H1 (cell line): ENCODE results near the gene SRM. TPM values are rescaled to one million over a fixed set of nuclear protein-coding genes. Genes with fewer than 3 reads are reported as not detected.

Experiments
- CTCF ChIA-PET: fragments of 300-600 bp; sonication (Branson Sonifier 250); formaldehyde crosslinking; loops from one replicate; lab custom pipeline; 2021; ENCODE audit not compliant: partially characterized antibody; lab: Charles Lee
- POLR2A ChIA-PET: fragments of 300-600 bp; sonication (Branson Sonifier 250); formaldehyde crosslinking; loops from one replicate; lab custom pipeline; 2021; ENCODE audit warnings: inconsistent platforms; ENCODE audit not compliant: partially characterized antibody; lab: Charles Lee
- DNase-seq, 2 experiments: peaks; one replicate each; pipeline versions ENCODE4 v3.0.0 to v3.0.0-alpha.2; 2010 to 2022; ENCODE audit warnings: low spot score in 2 of 2, low read depth in 1 of 2, mixed read lengths in 1 of 2
- FAIRE-seq: peaks from 2 replicates; lab custom pipeline; 2011; peaks lifted over from hg19 to GRCh38; lab: Jason Lieb, UNC
- H2AFZ ChIP-seq: 2 replicates; pipeline ENCODE4 v1.8.1; 2012; ENCODE audit warnings: low read length, inconsistent platforms
- H2AK5ac ChIP-seq: 2 replicates; pipeline ENCODE4 v1.6.1; 2013; ENCODE audit warnings: low read depth, low read length
- H2BK120ac ChIP-seq: replicated peaks from 2 replicates; pipeline ENCODE3; 2013; ENCODE audit warnings: low read depth, low read length, inconsistent platforms
- H2BK12ac ChIP-seq: 2 replicates; pipeline ENCODE4 v1.6.1; 2013; ENCODE audit warnings: low read depth, low read length
- H2BK15ac ChIP-seq: 2 replicates; pipeline ENCODE4 v1.6.1; 2013; ENCODE audit warnings: low read length
- H2BK20ac ChIP-seq: 2 replicates; pipeline ENCODE4 v1.6.1; 2013; ENCODE audit warnings: low read length
- H2BK5ac ChIP-seq: 2 replicates; pipeline ENCODE4 v1.6.1; 2013; ENCODE audit warnings: low read depth, low read length
- H3K14ac ChIP-seq: 2 replicates; pipeline ENCODE4 v1.6.1; 2013; ENCODE audit warnings: inconsistent platforms; ENCODE audit not compliant: insufficient read length
- H3K18ac ChIP-seq: 2 replicates; pipeline ENCODE4 v1.6.1; 2013; ENCODE audit warnings: low read length; ENCODE audit errors: extremely low read depth
- H3K23ac ChIP-seq: 2 replicates; pipeline ENCODE4 v1.6.1; 2013; ENCODE audit warnings: inconsistent platforms; ENCODE audit not compliant: insufficient read length
- H3K23me2 ChIP-seq: 2 replicates; pipeline ENCODE4 v1.6.1; 2013; ENCODE audit warnings: low read depth, low read length
- H3K27ac ChIP-seq: 2 replicates; pipeline ENCODE4 v1.6.1; 2011; ENCODE audit warnings: low read depth, low read length, inconsistent platforms
- H3K27me3 ChIP-seq, 4 experiments: replicated peaks in 1 of 4; 1 replicate in 1 of 4; 2 replicates in 3 of 4; pipeline versions ENCODE4 v1.6.1 to v1.8.1; 2011 to 2013; ENCODE audit warnings: low read length in 3 of 4, mild to moderate bottlenecking in 3 of 4, inconsistent platforms in 2 of 4, mixed read lengths in 2 of 4, moderate library complexity in 1 of 4; ENCODE audit not compliant: control insufficient read depth in 3 of 4, insufficient read depth in 3 of 4; ENCODE audit errors: extremely low read depth in 1 of 4
- H3K36me3 ChIP-seq, 4 experiments: 2 replicates each; pipeline versions ENCODE4 v1.6.1 to v1.8.1; 2011 to 2013; ENCODE audit warnings: mild to moderate bottlenecking in 4 of 4, low read length in 3 of 4, moderate library complexity in 2 of 4, control low read depth in 1 of 4, inconsistent platforms in 1 of 4; ENCODE audit not compliant: insufficient read depth in 4 of 4, control insufficient read depth in 2 of 4
- H3K4ac ChIP-seq: replicated peaks from 2 replicates; pipeline ENCODE3; 2013; ENCODE audit warnings: low read length, low read depth, mixed read lengths, inconsistent platforms; ENCODE audit not compliant: insufficient read length
- H3K4me1 ChIP-seq, 4 experiments: replicated peaks in 1 of 4; 1 replicate in 1 of 4; 2 replicates in 3 of 4; pipeline versions ENCODE4 v1.6.1 to v1.8.1; 2011 to 2013; ENCODE audit warnings: low read length in 3 of 4, inconsistent platforms in 2 of 4, mixed read lengths in 1 of 4; ENCODE audit not compliant: insufficient read depth in 4 of 4, control insufficient read depth in 3 of 4
- H3K4me2 ChIP-seq, 2 experiments: 2 replicates each; pipeline versions ENCODE4 v1.6.1 to v1.8.1; 2011 to 2013; ENCODE audit warnings: low read depth in 2 of 2, low read length in 2 of 2, control low read depth in 1 of 2, inconsistent platforms in 1 of 2, mild to moderate bottlenecking in 1 of 2; ENCODE audit not compliant: insufficient read depth in 1 of 2
- H3K4me3 ChIP-seq, 4 experiments: fragments of 200-600, 300-600 bp in 1 of 4; sonication (generic), shearing (Covaris generic), sonication (Bioruptor Twin) in 1 of 4; 2 replicates each; pipeline versions ENCODE4 v1.5.1 to v1.8.1; 2011 to 2016; ENCODE audit warnings: low read length in 4 of 4, low read depth in 3 of 4, control low read depth in 2 of 4, inconsistent platforms in 2 of 4, mild to moderate bottlenecking in 2 of 4, mixed read lengths in 1 of 4, moderate library complexity in 1 of 4; ENCODE audit not compliant: insufficient read depth in 2 of 4; ENCODE audit errors: extremely low read depth in 1 of 4
- H3K56ac ChIP-seq: replicated peaks from 2 replicates; pipeline ENCODE3; 2013; ENCODE audit warnings: low read depth, mild to moderate bottlenecking, mixed read lengths, low read length, inconsistent platforms; ENCODE audit not compliant: insufficient read length
- H3K79me1 ChIP-seq: 2 replicates; pipeline ENCODE4 v1.6.1; 2013; ENCODE audit warnings: low read depth, low read length, control low read depth
- H3K79me2 ChIP-seq, 2 experiments: 2 replicates each; pipeline versions ENCODE4 v1.6.1 to v1.8.1; 2012 to 2013; ENCODE audit warnings: low read length in 2 of 2, mild to moderate bottlenecking in 2 of 2, inconsistent platforms in 1 of 2; ENCODE audit not compliant: insufficient read depth in 2 of 2, control insufficient read depth in 1 of 2
- H3K9ac ChIP-seq, 4 experiments: replicated peaks in 1 of 4; 1 replicate in 1 of 4; 2 replicates in 3 of 4; pipeline versions ENCODE4 v1.6.1 to v1.8.1; 2011 to 2013; ENCODE audit warnings: low read depth in 3 of 4, low read length in 3 of 4, control low read depth in 2 of 4, mild to moderate bottlenecking in 2 of 4, moderate library complexity in 2 of 4, inconsistent platforms in 1 of 4; ENCODE audit errors: extremely low read depth in 1 of 4
- H3K9me3 ChIP-seq, 2 experiments: 2 replicates each; pipeline versions ENCODE4 v1.6.1 to v1.8.1; 2012 to 2013; ENCODE audit warnings: mild to moderate bottlenecking in 2 of 2, moderate library complexity in 2 of 2, control low read depth in 1 of 2, inconsistent platforms in 1 of 2, low read depth in 1 of 2, low read length in 1 of 2, mixed read lengths in 1 of 2; ENCODE audit not compliant: insufficient read depth in 2 of 2
- H4K20me1 ChIP-seq, 2 experiments: replicated peaks in 1 of 2; 2 replicates each; pipeline versions ENCODE3 to v1.8.1; 2011 to 2013; ENCODE audit warnings: inconsistent platforms in 2 of 2, low read length in 2 of 2, mild to moderate bottlenecking in 1 of 2; ENCODE audit not compliant: insufficient read depth in 2 of 2, control insufficient read depth in 1 of 2
- H4K5ac ChIP-seq: 2 replicates; pipeline ENCODE4 v1.6.1; 2013; ENCODE audit warnings: low read length, low read depth, mixed read lengths, inconsistent platforms; ENCODE audit not compliant: insufficient read length
- H4K8ac ChIP-seq: 2 replicates; pipeline ENCODE4 v1.8.0; 2013; ENCODE audit warnings: mild to moderate bottlenecking, moderate library complexity, low read length, inconsistent platforms; ENCODE audit not compliant: insufficient read depth; ENCODE audit errors: extremely low read depth
- H4K91ac ChIP-seq: replicated peaks from 2 replicates; pipeline ENCODE3; 2013; ENCODE audit warnings: low read length, mixed read lengths, inconsistent platforms; ENCODE audit not compliant: insufficient read length
- ASH2L ChIP-seq: fragments of 200-600, 300-600 bp; sonication (generic); IDR thresholded peaks from one replicate; pipeline ENCODE4 v1.7.1; 2017; ENCODE audit warnings: low read length
- EZH2 ChIP-seq: fragments of 200-600 bp; sonication (generic); IDR thresholded peaks from 2 replicates; pipeline ENCODE4 v1.7.1; 2012; ENCODE audit warnings: low read depth, mild to moderate bottlenecking, moderate library complexity, low read length, inconsistent platforms; ENCODE audit not compliant: severe bottlenecking
- SIN3A ChIP-seq, 2 experiments: IDR thresholded peaks in 1 of 2; conservative IDR thresholded peaks in 1 of 2; 2 replicates each; pipeline ENCODE4 v1.6.1; 2011 to 2012; ENCODE audit warnings: low read length in 2 of 2, improper control_type of control experiment in 1 of 2, low read depth in 1 of 2, mild to moderate bottlenecking in 1 of 2
- TAF1 ChIP-seq: IDR thresholded peaks from 2 replicates; pipeline ENCODE4 v1.6.1; 2011; ENCODE audit warnings: mild to moderate bottlenecking, low read depth, low read length
- WGBS, 2 experiments: shearing (Covaris generic) in 1 of 2; methylation state at CpG; one replicate each; pipeline versions ENCODE4 v1.1.6 to v1.1.7; 2013 to 2015; ENCODE audit warnings: low lambda C conversion rate in 2 of 2, mixed read lengths in 2 of 2, inconsistent platforms in 1 of 2, low coverage in 1 of 2, missing lambda C conversion rate in 1 of 2; ENCODE audit not compliant: insufficient replicate concordance in 2 of 2, insufficient coverage in 1 of 2, insufficient read length in 1 of 2; ENCODE audit errors: extremely low coverage in 1 of 2, missing lambda C conversion rate in 1 of 2; 5-methylcytosine and 5-hydroxymethylcytosine counted together
- polyA plus RNA-seq, 7 experiments: library from polyadenylated mRNA; depleted of rRNA in 3 of 7; stranded (reverse) in 5 of 7; unstranded in 2 of 7; fragments of >200 nt in 5 of 7; fragments of 200-250 nt in 2 of 7; gene quantifications; 1 replicate in 5 of 7; 2 replicates in 1 of 7; 4 replicates in 1 of 7; pipeline versions ENCODE4 v1.2.1 to v1.2.3, GENCODE V29; 2011 to 2013; ENCODE audit warnings: missing spikeins in 2 of 7, mixed read lengths in 2 of 7
- total RNA-seq: library from RNA; stranded (reverse); fragmentation: NEBNext Ultra II Directional; extraction: Animal tissue kit (Norgen Biotek cat#: 25700); gene quantifications from 2 replicates; pipeline ENCODE4 v1.2.1, GENCODE V29; 2021

The SRM gene
- total and polyA plus RNA-seq, 2 of the 8 experiments (the other 6 are each of a cell fraction or from before 2014, with no cell fraction given) = 110 to 208 TPM

DNA sequence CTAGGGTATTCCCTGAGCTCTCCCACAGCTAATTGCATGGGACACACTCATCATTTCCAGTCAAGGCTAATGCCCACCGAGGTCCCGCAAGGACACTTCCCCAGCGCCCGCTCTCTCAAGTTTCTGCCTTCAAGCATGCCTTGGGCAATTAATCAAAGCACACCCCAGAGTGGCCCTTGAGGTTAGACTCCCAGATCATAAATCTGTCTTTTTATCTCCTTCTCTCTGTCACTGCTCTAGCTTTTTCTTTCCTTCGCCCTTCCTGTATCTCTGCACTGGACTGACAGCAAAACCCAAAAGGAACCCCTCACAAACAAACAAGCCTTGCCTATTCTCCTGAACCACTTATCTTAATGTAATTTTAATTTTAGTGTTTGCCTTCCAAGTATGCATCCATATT, 47.8 kb upstream of the SRM start:
- Histone ChIP-seq H2BK15ac (no peak overlapping the region), H3K79me2 (no peaks in the 10 kb centered on the region), H2AFZ (no peak overlapping the region), H3K14ac (no peak overlapping the region), H3K4me3 (no peak overlapping the region), H4K8ac (no peak overlapping the region), H3K9me3 (no peaks in the 10 kb centered on the region), H2BK20ac (no peak overlapping the region), H4K20me1 (peaks cover 0 to 1% of the 10 kb centered on the region in 2 experiments), H3K4me2 (no peak overlapping the region), H2BK5ac (no peak overlapping the region), H3K9ac (no peak overlapping the region), H2BK12ac (no peak overlapping the region), H2BK120ac (no peak overlapping the region), H3K79me1 (no peaks in the 10 kb centered on the region), H2AK5ac (no peak overlapping the region), H4K91ac (no peak overlapping the region), H3K18ac (no peak overlapping the region), H3K23ac (no peak overlapping the region), H3K27ac (no peak overlapping the region), H3K36me3 (peaks cover 9 to 56% (median 30%) of the 10 kb centered on the region in 4 experiments), H3K23me2 (no peaks in the 10 kb centered on the region), H3K27me3 (no peaks in the 10 kb centered on the region), H3K4me1 (no peaks in the 10 kb centered on the region), H3K4ac (no peak overlapping the region), H3K56ac (no peak overlapping the region), H4K5ac (no peak overlapping the region)
- FAIRE-seq (no peak), DNase-seq (no peak)
- ChIA-PET POLR2A (interaction anchor here (0.9 to 1.2 kb wide), 2 partner anchors 8 to 46 kb away, joined by 3 to 7 read pairs; partner anchors contain the start of gene EXOSC10), CTCF (interaction anchor here (1.0 kb wide), 2 partner anchors 16 to 70 kb away, joined by 4 to 5 read pairs; no protein-coding TSS in a partner anchor)
- 93% methylated on average over 5 of the region's 5 CpGs; no CpG with 5 or more reads in 1 of the 2 experiments for WGBS, 2 experiments
- no peak for TF ChIP-seq EZH2
- no peak for TF ChIP-seq ASH2L
- TF ChIP-seq TAF1 = no peak
- no peak for TF ChIP-seq SIN3A (conservative IDR thresholded peaks at IDR 0.05 in 1 of 2, IDR thresholded peaks at IDR 0.05 in 1 of 2; ENCODE audit: low read depth in 1 of 2, low read length in 2 of 2)
